HuH-7.5 (cell line): ENCODE results near the gene DOHH.
"Not testable (repeated sequence)": the region's sequence is repeated elsewhere in the genome, so short reads cannot be mapped to it uniquely, and the experiment has no call there.

Experiments
- DNase-seq: peaks from one replicate; pipeline ENCODE4 v3.0.0; 2011; ENCODE audit warnings: low spot score

The DOHH gene

DNA sequence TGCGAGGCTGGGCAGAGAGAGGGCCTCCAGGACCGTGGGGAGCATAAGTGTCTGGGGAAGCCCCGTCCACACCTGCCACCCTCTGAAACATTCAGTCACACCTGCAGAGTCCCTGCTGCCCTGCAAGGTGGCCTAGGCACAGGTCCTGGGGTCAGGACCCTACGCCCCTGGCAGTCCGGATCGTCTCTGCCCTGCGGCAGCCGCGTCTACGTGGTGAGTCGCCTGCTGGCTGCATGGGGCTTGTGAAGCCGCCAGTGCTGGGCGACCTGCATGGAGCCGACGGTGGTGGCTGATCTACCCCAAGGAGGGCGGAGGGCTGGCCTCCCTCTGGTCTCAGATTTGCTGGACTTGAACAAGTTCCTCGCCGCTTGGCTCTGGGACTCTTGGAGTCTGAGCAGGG, 18.7 kb upstream of the DOHH start:
- no peak for DNase-seq

GRCh38 chr19:3518659-3519058, 18.2 kb upstream of the DOHH start:
- no peak for DNase-seq

DNA sequence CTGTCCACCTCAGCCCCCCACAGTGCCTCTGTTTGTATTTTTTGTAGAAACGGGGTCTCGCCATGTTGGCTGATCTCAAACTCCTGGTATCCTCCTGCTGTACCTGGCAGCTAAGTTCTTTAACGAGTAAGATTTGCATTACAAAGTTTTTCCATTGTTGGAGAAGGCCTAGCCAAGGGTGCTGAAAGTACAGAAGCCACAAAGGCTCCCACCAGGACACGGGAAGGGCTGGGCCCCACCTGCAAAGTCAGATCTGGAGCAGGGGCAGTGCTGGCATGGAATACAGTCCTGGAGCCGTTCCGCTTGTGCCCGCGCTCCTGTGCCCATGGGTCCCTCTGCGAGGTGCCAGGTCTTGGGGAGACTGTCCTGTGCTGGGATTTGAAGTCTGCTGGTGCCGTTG, 17.8 kb upstream of the DOHH start:
- DNase-seq: no peak

DNA sequence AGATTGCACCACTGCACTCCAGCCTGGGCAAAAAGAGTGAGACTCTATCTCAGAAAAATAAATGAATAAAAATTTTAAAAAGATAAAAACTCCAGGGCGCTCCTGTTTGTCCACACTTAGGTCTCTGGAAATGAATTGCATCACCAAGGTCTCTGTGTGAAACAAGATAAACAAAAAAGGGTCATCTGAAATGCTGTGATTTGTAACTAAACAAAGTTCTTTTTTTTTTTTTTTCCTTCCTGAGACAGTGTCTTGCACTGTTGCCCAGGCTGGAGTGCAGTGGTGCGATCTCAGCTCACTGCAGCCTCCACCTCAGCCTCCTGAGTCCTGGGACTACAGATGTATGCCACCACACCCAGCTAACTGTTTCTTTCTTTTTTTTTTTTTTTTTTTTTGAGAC, 17.2 kb upstream of the DOHH start:
- no peak for DNase-seq

DNA sequence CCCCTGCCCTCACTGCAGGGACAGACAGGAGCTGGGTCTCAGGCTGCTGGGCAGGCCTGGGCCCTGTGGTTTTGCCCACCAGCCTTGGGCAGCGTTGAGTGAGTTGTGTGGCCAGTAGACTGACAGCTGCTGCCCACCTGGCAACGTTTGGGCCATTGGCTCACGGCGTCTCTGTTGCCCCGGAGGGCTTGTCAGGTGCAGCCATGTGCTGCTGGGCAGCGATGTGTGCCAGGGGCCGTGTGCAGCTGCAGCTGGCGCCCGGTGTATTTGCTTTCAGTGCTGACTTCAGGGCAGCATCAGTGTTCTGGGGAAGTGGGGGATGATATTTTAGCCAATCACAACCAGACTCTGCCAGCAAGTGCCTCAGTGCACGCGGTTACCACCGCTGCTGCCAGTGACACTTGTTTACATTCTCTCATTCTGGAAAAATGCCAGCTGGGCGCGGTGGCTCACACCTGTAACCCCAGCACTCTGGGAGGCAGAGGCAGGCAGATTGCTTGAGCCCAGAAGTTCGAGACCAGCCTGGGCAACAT, 16.3 kb upstream of the DOHH start:
- no peak for DNase-seq

GRCh38 chr19:3515891-3516422, 15.5 kb upstream of the DOHH start:
- DNase-seq: no peak

- DNase-seq: no peak
Measured at GRCh38 chr19:3514930-3515329, 14.5 kb upstream of the DOHH start.

GRCh38 chr19:3513229-3514140, 13.0 kb upstream of the DOHH start:
- DNase-seq: no peak

DNA sequence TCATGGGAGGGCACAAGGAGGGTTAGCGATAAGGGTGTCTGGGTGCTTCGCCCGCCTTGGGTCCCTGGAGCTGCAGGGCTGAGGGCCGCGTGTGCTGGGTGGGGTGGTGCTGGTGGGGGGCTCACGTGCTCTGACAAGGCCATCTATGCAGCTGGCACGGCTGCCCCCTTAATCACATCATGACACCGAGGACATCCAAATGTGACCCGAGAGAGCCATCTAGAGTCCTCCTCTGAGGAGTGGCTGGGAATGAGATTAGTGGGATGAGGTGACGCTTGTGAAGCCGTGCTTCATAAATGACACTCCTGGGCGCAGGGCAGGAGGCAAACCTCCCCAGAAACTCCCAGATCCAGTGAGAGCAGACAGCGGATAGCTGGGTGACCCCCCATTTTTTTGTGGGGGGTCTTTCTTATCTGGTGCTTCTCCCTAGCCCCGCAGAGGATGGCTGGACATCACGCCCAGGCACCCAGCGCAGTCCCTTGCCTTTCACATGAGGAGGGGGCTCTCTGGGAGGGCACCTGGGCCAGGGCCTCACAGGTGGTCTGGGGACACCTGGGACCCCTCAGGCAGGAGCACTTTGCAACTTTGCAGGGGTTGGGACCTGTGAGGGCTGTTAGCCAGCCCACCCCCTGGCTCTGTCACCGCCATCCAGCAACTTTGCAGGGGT, 12.2 kb upstream of the DOHH start:
- no peak for DNase-seq

DNA sequence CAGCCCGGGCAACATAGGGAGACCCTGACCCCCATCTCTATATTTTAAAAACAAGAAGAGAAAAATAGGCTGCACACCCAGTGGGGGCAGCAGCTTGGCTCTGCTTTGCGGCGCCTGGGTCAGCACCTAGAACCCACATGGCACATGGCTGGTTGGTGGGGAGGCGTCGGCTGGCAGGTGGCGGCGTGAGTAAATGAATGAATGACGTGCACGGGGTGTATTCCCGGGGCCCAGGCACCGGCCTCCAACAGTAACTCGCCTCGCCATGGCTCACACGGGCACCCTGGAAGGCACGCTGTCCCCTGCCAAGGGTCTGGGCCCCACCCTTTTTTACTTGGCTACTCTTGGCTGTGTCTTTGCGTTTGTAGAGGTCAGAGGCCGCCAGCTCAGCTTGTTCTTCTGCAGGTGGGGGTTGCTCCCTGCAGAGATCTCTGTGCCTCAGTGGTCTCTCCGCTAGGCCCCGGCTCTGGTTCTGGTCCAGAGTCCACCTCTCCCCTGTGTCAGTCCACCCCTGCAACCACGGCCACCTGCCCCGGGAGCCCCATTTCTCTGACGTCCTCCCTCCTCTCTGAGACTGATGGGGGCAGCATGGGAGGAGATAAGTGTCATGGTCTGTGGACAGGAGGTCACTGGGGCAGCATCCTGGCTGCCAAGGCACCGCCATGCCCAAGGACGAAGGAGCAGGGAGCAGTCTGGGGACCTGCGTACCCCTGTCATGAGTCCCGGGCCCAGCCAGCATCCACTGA, 11.2 kb upstream of the DOHH start:
- no peak for DNase-seq

- no peak for DNase-seq
Measured at GRCh38 chr19:3510727-3511126, 10.3 kb upstream of the DOHH start.

DNA sequence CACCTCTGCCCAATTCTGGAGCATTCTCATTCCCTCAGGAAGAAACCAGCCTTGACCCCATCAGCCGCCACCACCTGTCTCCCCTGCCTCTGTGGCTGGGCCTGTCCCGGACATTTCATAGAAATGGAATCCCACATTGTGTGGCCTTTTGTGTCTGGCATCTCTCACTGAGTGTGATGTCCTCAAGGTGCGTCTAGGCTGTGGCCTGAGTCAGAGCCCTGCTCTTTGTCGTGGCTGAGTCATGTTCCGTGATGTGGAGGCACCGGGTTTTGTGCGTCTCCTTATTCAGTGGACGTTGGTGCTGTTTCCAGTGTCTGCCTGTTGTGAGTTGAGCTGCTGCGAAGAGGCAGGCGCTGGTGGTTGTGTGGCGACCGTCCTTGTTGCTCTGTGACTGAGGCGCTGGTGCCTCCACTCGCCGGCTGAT, 9.1 kb upstream of the DOHH start:
- DNase-seq: no peak

- DNase-seq: no peak
Measured at GRCh38 chr19:3508771-3509535, 8.5 kb upstream of the DOHH start.

DNA sequence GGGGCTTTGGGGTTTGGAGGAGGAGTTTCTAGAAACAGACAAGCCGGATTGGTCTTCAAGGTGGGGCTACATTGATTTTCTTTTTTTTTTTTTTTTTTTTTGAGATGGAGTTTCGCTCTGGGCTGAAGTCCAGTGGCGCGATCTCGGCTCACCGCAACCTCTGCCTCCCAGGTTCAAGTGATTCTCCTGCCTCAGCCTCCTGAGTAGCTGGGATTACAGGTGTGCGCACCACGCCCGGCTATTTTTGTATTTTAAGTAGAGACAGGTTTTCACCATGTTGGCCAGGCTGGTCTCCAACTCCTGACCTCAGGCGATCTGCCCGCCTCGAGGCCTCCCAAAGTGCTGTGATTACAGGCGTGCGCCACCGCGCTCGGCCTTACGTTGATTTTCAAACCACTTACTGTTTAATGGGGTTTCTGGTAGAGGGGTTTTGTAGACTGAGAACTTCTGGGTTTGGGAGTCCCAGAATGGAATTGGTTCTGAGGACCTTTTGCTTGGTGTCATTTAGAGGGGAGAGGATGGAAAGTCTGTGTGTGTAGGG, 7.7 kb upstream of the DOHH start:
- DNase-seq: not testable (repeated sequence)

GRCh38 chr19:3507371-3508120, 7.1 kb upstream of the DOHH start:
- DNase-seq: no peak

DNA sequence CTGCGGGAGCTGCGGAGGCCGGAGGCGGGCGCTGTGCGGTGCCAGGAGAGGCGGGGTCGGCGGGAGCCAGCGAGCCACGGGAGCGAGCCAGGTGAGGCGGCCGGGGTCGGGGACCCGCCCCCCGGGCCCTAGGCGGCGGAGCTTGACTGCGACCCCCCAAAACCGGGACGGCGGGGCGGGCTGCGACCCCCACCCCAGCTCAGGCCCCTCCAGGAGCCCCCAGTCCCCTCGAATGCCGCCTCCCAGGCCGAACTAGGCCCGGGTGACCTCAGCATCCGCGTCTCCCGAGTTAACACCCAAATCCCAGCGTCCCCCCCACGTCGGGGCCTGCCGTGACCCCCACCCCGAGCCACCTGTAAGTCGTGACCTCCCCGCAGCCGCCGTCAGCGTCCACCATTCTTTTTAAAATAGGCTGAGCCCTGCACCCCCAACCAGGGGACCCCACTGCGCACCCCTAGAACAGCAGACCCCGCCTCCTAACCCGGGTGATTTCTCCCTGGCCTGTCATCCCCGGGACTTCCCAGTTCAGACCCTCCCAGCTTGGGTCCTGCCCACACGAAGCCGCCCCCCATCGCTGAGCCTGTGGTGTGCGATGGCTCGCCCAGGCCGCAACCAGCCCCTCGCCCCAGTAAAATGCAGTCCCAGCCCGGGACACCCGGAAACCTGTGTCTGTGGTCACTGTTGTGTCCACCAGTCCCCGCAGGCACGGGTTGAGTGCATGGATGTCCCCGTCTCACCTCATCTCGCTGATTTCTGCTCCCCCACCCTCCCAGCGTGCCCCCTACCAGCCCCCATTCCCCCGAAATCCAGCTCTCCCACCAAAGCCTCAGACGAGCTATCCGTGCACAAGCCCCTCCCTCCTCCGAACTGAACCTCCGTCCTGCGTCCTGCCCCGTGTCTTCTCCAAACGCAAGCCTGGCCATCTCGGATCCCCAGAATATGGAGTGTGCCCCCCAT, 6.2 kb upstream of the DOHH start:
- DNase-seq: no peak

GRCh38 chr19:3505598-3506383, 5.3 kb upstream of the DOHH start, which contains the start of gene FZR1:
FZR1 (plus strand) TSS chr19:3506311; CDS start chr19:3522990, 16,679 bp downstream.
- peak; percentile 99 for DNase-seq

GRCh38 chr19:3504735-3505134, 4.3 kb upstream of the DOHH start:
- DNase-seq: no peak
